HL-60/S4 (cell line): ENCODE data around the gene PGM5.
"Not testable (repeated sequence)": the region's sequence is repeated elsewhere in the genome, so short reads cannot be mapped to it uniquely, and the experiment has no call there.

Source experiments
- in situ Hi-C: fragments of 300-500 bp; cut with MboI; formaldehyde crosslinking; loops from 2 replicates; pipeline ENCODE4 v1.14.3; 2022; ENCODE audit warnings: low sequenced_read_pairs

The PGM5 gene

GRCh38 chr9:68375789-68376188 is 19.4 kb downstream of the PGM5 start:
- in situ Hi-C loops, result not testable (repeated sequence)

GRCh38 chr9:68377723-68378122 is 21.3 kb downstream of the PGM5 start:
- in situ Hi-C loops, result not testable (repeated sequence)

GRCh38 chr9:68383894-68384293 is 27.5 kb downstream of the PGM5 start:
- in situ Hi-C loops, result not testable (repeated sequence)

GRCh38 chr9:68389558-68389957 is 33.1 kb downstream of the PGM5 start:
- in situ Hi-C loops, result not testable (repeated sequence)

- in situ Hi-C loops, result not testable (repeated sequence)
Observed at GRCh38 chr9:68390737-68391136, 34.3 kb downstream of the PGM5 start.

- in situ Hi-C loops, result not testable (repeated sequence)
Observed at GRCh38 chr9:68396411-68397094, 40.1 kb downstream of the PGM5 start.

- in situ Hi-C loops, result not testable (repeated sequence)
Observed at GRCh38 chr9:68397095-68397423, 40.6 kb downstream of the PGM5 start.

GRCh38 chr9:68397796-68398195 is 41.4 kb downstream of the PGM5 start:
- in situ Hi-C loops, result not testable (repeated sequence)

GRCh38 chr9:68398324-68398723 is 41.9 kb downstream of the PGM5 start:
- in situ Hi-C loops, result not testable (repeated sequence)

- in situ Hi-C loops, result not testable (repeated sequence)
Observed at GRCh38 chr9:68404421-68405185, 48.2 kb downstream of the PGM5 start.

GRCh38 chr9:68411865-68412264 is 55.5 kb downstream of the PGM5 start:
- in situ Hi-C loops, result not testable (repeated sequence)

- in situ Hi-C loops, result not testable (repeated sequence)
Observed at GRCh38 chr9:68412754-68413153, 56.3 kb downstream of the PGM5 start.

GRCh38 chr9:68415065-68415464 is 58.7 kb downstream of the PGM5 start:
- in situ Hi-C loops, result not testable (repeated sequence)

GRCh38 chr9:68416936-68417564 is 60.6 kb downstream of the PGM5 start:
- in situ Hi-C loops, result no loop called here

- in situ Hi-C loops, result no loop called here
Observed at GRCh38 chr9:68417762-68418161, 61.4 kb downstream of the PGM5 start.

- in situ Hi-C loops, result no loop called here
Observed at GRCh38 chr9:68418259-68418845, 61.9 kb downstream of the PGM5 start.

GRCh38 chr9:68419901-68420300 is 63.5 kb downstream of the PGM5 start:
- in situ Hi-C loops, result no loop called here

- in situ Hi-C loops, result no loop called here
Observed at GRCh38 chr9:68426755-68427154, 70.3 kb downstream of the PGM5 start.

GRCh38 chr9:68427216-68427977 is 71.0 kb downstream of the PGM5 start:
- in situ Hi-C loops, result no loop called here

GRCh38 chr9:68428481-68428880 is 72.1 kb downstream of the PGM5 start:
- in situ Hi-C loops, result no loop called here

- in situ Hi-C loops, result no loop called here
Observed at GRCh38 chr9:68429631-68430030, 73.2 kb downstream of the PGM5 start.
